HepG2 (cell line): ENCODE measurements around the gene GLI3. TPM values are rescaled to one million over a fixed set of nuclear protein-coding genes. Genes with fewer than 3 reads are reported as not detected.

Experiments used
- ATAC-seq: fragments of 200-7000 bp; cut with Tn5 transposase; 3 replicates; pipeline ENCODE4 v1.9.1; 2020; ENCODE audit warnings: mild to moderate bottlenecking, moderate library complexity
- BruUV-seq: library from RNA; stranded (reverse); fragments of 400-500 nt; replicated peaks from 2 replicates; lab custom pipeline; 2021; lab: Mats Ljungman, UMichigan
- CTCF ChIA-PET: fragments of 300-600 bp; formaldehyde crosslinking; extraction: SDS; loops from one replicate; lab custom pipeline; 2021; ENCODE audit warnings: low total read pairs, inconsistent platforms, low intra/inter-chr PET ratio; lab: Yijun Ruan, JAX
- POLR2A ChIA-PET: fragments of 350-600 bp; sonication (Branson Sonifier 250); formaldehyde crosslinking; loops from one replicate; lab custom pipeline; 2020; ENCODE audit warnings: antibody characterized with exemption, inconsistent platforms; lab: Yijun Ruan, JAX
- DNase-seq: peaks from one replicate; pipeline ENCODE4 v3.0.0-alpha.2; 2015; ENCODE audit warnings: low spot score
- FAIRE-seq: peaks from 3 replicates; lab custom pipeline; 2011; peaks lifted over from hg19 to GRCh38; lab: Jason Lieb, UNC
- H2AFZ ChIP-seq: one replicate; pipeline ENCODE4 v1.6.1; 2011; ENCODE audit warnings: low read length, inconsistent platforms
- H3K27ac ChIP-seq: fragments of 300-600 bp; 3 replicates; pipeline ENCODE4 v1.8.0; 2011; ENCODE audit warnings: mixed run types, mild to moderate bottlenecking, mixed read lengths, low read length, inconsistent platforms; ENCODE audit not compliant: insufficient read depth; ENCODE audit errors: extremely low read length
- H3K27me3 ChIP-seq, 2 experiments: fragments of 200-600 bp in 1 of 2; 2 replicates in 1 of 2; 3 replicates in 1 of 2; pipeline versions ENCODE4 v1.6.0 to v1.8.0; 2011; ENCODE audit warnings: low read length in 2 of 2, mild to moderate bottlenecking in 2 of 2, moderate library complexity in 2 of 2, inconsistent platforms in 1 of 2; ENCODE audit not compliant: insufficient read depth in 2 of 2, control insufficient read depth in 1 of 2
- H3K36me3 ChIP-seq, 2 experiments: fragments of 200-600 bp in 1 of 2; replicated peaks in 1 of 2; 2 replicates in 1 of 2; 3 replicates in 1 of 2; pipeline versions ENCODE4 v1.5.1 to v1.8.0; 2011; ENCODE audit warnings: low read length in 2 of 2, inconsistent platforms in 1 of 2; ENCODE audit not compliant: insufficient read depth in 2 of 2, control insufficient read depth in 1 of 2
- H3K4me1 ChIP-seq: 2 replicates; pipeline ENCODE4 v1.5.1; 2012; ENCODE audit warnings: low read length, inconsistent platforms; ENCODE audit not compliant: insufficient read depth
- H3K4me2 ChIP-seq: 2 replicates; pipeline ENCODE4 v1.6.0; 2011; ENCODE audit warnings: low read depth, low read length, inconsistent platforms
- H3K4me3 ChIP-seq, 3 experiments: fragments of 200-600 bp in 1 of 3; sonication (generic), shearing (Covaris generic) in 1 of 3; replicated peaks in 1 of 3; 2 replicates each; pipeline ENCODE4 v1.5.1; 2011 to 2016; ENCODE audit warnings: low read length in 3 of 3, inconsistent platforms in 2 of 3, low read depth in 2 of 3, mild to moderate bottlenecking in 2 of 3, control low read depth in 1 of 3, mixed read lengths in 1 of 3; ENCODE audit not compliant: insufficient read depth in 1 of 3
- H3K79me2 ChIP-seq: one replicate; pipeline ENCODE4 v1.6.1; 2011; ENCODE audit warnings: low read length, inconsistent platforms; ENCODE audit not compliant: insufficient read depth
- H3K9ac ChIP-seq: 2 replicates; pipeline ENCODE4 v1.6.0; 2011; ENCODE audit warnings: mild to moderate bottlenecking, low read depth, low read length, inconsistent platforms; ENCODE audit not compliant: insufficient read depth
- H3K9me3 ChIP-seq: 2 replicates; pipeline ENCODE4 v1.5.1; 2012; ENCODE audit warnings: mild to moderate bottlenecking, low read length
- H4K20me1 ChIP-seq: 2 replicates; pipeline ENCODE4 v1.6.0; 2011; ENCODE audit warnings: inconsistent platforms, mild to moderate bottlenecking, low read length, moderate library complexity; ENCODE audit not compliant: insufficient read depth
- ATRX ChIP-seq: sonication (generic); formaldehyde crosslinking; IDR thresholded peaks from 2 replicates; pipeline ENCODE4 v1.4.0; 2020; ENCODE audit warnings: missing genetic modification reagents, borderline replicate concordance
- GTF2F1 ChIP-seq: fragments of 150-350 bp; IDR thresholded peaks from 2 replicates; pipeline ENCODE4 v1.6.1; 2014; ENCODE audit warnings: low read length
- GZF1 ChIP-seq: sonication (generic); formaldehyde crosslinking; IDR thresholded peaks from 2 replicates; pipeline ENCODE4 v1.5.1; 2020; ENCODE audit warnings: mild to moderate bottlenecking, missing genetic modification reagents
- NFIB ChIP-seq: sonication (generic); formaldehyde crosslinking; IDR thresholded peaks from 2 replicates; pipeline ENCODE4 v1.9.0; 2021; ENCODE audit warnings: missing genetic modification reagents, mild to moderate bottlenecking, borderline replicate concordance
- NRL ChIP-seq: sonication (generic); formaldehyde crosslinking; IDR thresholded peaks from 2 replicates; pipeline ENCODE4 v1.5.0; 2020; ENCODE audit warnings: missing genetic modification reagents, mild to moderate bottlenecking, moderate library complexity, borderline replicate concordance
- SMC3 ChIP-seq: IDR thresholded peaks from 2 replicates; pipeline ENCODE4 v1.6.1; 2011; ENCODE audit warnings: low read length, improper control_type of control experiment
- ZNF143 ChIP-seq: sonication (generic); formaldehyde crosslinking; IDR thresholded peaks from 2 replicates; pipeline ENCODE4 v1.4.0; 2020; ENCODE audit warnings: missing genetic modification reagents
- ZNF260 ChIP-seq: sonication (generic); formaldehyde crosslinking; IDR thresholded peaks from 2 replicates; pipeline ENCODE4 v1.4.0; 2020; ENCODE audit warnings: missing genetic modification reagents, low read depth, mild to moderate bottlenecking, borderline replicate concordance
- ZNF530 ChIP-seq: sonication (generic); formaldehyde crosslinking; IDR thresholded peaks from 2 replicates; pipeline ENCODE4 v1.5.0; 2020; ENCODE audit warnings: low read depth, mild to moderate bottlenecking, missing genetic modification reagents
- ZNF776 ChIP-seq: sonication (generic); formaldehyde crosslinking; IDR thresholded peaks from 2 replicates; pipeline ENCODE4 v1.4.0; 2020; ENCODE audit warnings: mild to moderate bottlenecking, missing genetic modification reagents
- WGBS: methylation state at CpG from one replicate; pipeline ENCODE4 v1.1.6; 2017; ENCODE audit warnings: low lambda C conversion rate; 5-methylcytosine and 5-hydroxymethylcytosine counted together
- in situ Hi-C: cut with HindIII; loops from 2 replicates; pipeline ENCODE4 v1.10.0; 2017; ENCODE audit warnings: low pct_unique_long_range_greater_than_20kb; ENCODE audit not compliant: extremely low pct_ligation_motif_present
- intact Hi-C: fragments of 100-400 bp; cut with micrococcal nuclease; formaldehyde crosslinking; loops from one replicate; pipeline ENCODE4 v1.10.0; 2022; ENCODE audit not compliant: unreplicated experiment
- polyA plus RNA-seq, 8 experiments: library from polyadenylated mRNA; depleted of rRNA in 3 of 8; stranded (reverse) in 7 of 8; unstranded in 1 of 8; fragments of >200 nt; fragmentation: Illumina TruSeq in 4 of 8; extraction: Trizol in 4 of 8; gene quantifications; 2 replicates each; pipeline versions ENCODE4 v1.2.1 to v1.2.3, GENCODE V29; 2011 to 2016; ENCODE audit warnings: low read depth in 4 of 8, missing spikeins in 1 of 8, mixed read lengths in 1 of 8; ENCODE audit not compliant: insufficient read depth in 1 of 8
- total RNA-seq, 5 experiments: library from RNA; depleted of rRNA; stranded (reverse); fragments of >200 nt; fragmentation: Illumina TruSeq; extraction: Trizol; gene quantifications; 2 replicates each; pipeline ENCODE4 v1.2.3, GENCODE V29; 2016; ENCODE audit warnings: low read depth in 1 of 5
- TF ChIP-seq, protein P1 (sequence below): sonication (generic); formaldehyde crosslinking; IDR thresholded peaks from 2 replicates; pipeline ENCODE4 v1.4.0; 2020; ENCODE audit warnings: mild to moderate bottlenecking, missing genetic modification reagents
- TF ChIP-seq, protein P2 (sequence below): sonication (generic); formaldehyde crosslinking; IDR thresholded peaks from 2 replicates; pipeline ENCODE4 v1.8.1; 2022; ENCODE audit warnings: mild to moderate bottlenecking, missing genetic modification reagents
- TF ChIP-seq, protein P3 (sequence below): sonication (generic); formaldehyde crosslinking; IDR thresholded peaks from 2 replicates; pipeline ENCODE4 v1.4.0; 2020; ENCODE audit warnings: missing genetic modification reagents

The GLI3 gene
- total and polyA plus RNA-seq, 2 of the 13 experiments (the other 11 are each of a cell fraction or from before 2014, with no cell fraction given) = not detected

DNA sequence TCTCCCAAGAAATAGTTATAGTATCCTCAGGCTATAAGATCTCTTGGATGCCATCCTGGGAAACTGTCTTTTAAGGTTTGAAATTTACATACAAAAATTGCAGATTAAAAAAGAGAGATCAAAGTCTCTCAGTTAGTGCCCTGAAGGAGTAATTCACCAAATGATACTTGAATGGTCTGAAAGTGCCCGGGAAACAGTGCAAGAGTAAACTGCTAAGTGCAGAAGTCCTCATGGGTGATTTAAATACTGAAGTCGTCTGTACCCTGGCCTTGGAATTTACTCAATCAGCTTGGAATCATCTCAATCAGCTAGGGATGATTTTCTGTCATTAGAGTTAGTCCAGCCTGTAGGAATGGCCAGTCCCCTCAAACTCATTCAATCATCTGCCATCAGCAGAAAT, 155.3 kb downstream of the GLI3 start:
- no peak for TF ChIP-seq NRL (CRISPR knock-in tag)
- no peak for TF ChIP-seq ZNF776 (CRISPR knock-in tag)
- TF ChIP-seq, protein P1, sequence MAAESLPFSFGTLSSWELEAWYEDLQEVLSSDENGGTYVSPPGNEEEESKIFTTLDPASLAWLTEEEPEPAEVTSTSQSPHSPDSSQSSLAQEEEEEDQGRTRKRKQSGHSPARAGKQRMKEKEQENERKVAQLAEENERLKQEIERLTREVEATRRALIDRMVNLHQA (CRISPR knock-in tag) = no peak
- TF ChIP-seq ZNF530 (CRISPR knock-in tag) = no peak
- TF ChIP-seq, protein P2, sequence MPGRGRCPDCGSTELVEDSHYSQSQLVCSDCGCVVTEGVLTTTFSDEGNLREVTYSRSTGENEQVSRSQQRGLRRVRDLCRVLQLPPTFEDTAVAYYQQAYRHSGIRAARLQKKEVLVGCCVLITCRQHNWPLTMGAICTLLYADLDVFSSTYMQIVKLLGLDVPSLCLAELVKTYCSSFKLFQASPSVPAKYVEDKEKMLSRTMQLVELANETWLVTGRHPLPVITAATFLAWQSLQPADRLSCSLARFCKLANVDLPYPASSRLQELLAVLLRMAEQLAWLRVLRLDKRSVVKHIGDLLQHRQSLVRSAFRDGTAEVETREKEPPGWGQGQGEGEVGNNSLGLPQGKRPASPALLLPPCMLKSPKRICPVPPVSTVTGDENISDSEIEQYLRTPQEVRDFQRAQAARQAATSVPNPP (CRISPR knock-in tag) = no peak
- no TSS peak for BruUV-seq
- Histone ChIP-seq H3K79me2 (no peaks in the 10 kb centered on the region), H3K4me1 (no peaks in the 10 kb centered on the region), H3K27me3 (peaks cover 2 to 7% of the 10 kb centered on the region in 2 experiments; a peak in 2 of 5 replicates), H3K27ac (no peak overlapping the region), H2AFZ (no peak overlapping the region), H3K9me3 (no peaks in the 10 kb centered on the region), H3K9ac (no peak overlapping the region), H4K20me1 (no peaks in the 10 kb centered on the region), H3K4me2 (no peak overlapping the region), H3K4me3 (no peak overlapping the region), H3K36me3 (no peaks in the 10 kb centered on the region)
- intact Hi-C loops (no loop called here), in situ Hi-C loops (no loop called here)
- FAIRE-seq (no peak), DNase-seq (no peak), ATAC-seq (no peak)
- CTCF ChIA-PET = no interaction called here
- POLR2A ChIA-PET = no interaction called here
- 15% methylated on average over 2 of the region's 2 CpGs for WGBS

DNA sequence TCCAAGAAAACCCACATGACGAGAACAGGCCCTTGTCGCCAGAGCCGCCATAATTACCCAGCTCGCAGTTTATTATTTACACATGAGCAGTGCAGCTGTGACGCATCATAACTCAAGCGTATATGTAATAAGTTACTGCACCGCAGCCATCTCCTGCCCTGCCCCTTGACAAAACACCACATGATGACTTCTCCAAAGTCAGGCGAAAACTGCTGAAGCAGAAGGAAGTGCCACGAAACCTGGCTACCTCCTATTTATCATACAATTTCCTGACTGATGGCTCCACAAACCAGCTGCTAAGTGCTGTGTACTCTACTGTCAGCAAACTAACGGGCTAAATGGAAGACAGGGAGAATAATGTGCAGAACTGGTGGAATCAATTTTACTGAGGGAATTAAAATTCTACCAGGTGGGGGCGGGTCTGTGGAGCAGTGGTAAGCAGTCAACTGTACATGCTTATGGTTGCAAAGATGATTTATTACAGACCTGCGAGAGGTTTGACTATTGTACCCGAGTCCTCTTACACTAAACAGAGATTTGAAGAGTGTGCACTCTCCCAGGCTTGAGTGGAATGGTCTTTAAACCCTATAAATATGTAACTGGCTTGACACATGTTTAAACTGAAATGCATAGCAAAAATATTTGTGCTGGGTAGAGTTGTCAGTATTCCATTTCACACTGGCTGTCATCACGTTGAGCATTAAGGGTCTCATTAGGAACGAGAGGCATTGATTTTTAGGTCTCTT, 156.0 kb downstream of the GLI3 start:
- Histone ChIP-seq H3K79me2 (no peaks in the 10 kb centered on the region), H3K27me3 (peaks cover 2 to 7% of the 10 kb centered on the region in 2 experiments; a peak in 2 of 5 replicates), H3K4me3 (no peak overlapping the region), H3K9ac (no peak overlapping the region), H3K9me3 (no peaks in the 10 kb centered on the region), H3K4me2 (no peak overlapping the region), H4K20me1 (no peaks in the 10 kb centered on the region), H3K4me1 (no peaks in the 10 kb centered on the region), H2AFZ (no peak overlapping the region), H3K27ac (no peak overlapping the region), H3K36me3 (no peaks in the 10 kb centered on the region)
- ATAC-seq (no peak), FAIRE-seq (no peak), DNase-seq (no peak)
- TF ChIP-seq, protein P3, sequence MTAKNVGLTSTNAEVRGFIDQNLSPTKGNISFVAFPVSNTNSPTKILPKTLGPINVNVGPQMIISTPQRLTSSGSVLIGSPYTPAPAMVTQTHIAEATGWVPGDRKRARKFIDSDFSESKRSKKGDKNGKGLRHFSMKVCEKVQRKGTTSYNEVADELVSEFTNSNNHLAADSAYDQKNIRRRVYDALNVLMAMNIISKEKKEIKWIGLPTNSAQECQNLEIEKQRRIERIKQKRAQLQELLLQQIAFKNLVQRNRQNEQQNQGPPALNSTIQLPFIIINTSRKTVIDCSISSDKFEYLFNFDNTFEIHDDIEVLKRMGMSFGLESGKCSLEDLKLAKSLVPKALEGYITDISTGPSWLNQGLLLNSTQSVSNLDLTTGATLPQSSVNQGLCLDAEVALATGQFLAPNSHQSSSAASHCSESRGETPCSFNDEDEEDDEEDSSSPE (CRISPR knock-in tag) = no peak
- TF ChIP-seq SMC3 (no peak), ZNF260 (CRISPR knock-in tag) (no peak), ATRX (CRISPR knock-in tag) (no peak), NFIB (no peak), GTF2F1 (no peak), GZF1 (CRISPR knock-in tag) (no peak), ZNF143 (CRISPR knock-in tag) (no peak)
- no TSS peak for BruUV-seq
- WGBS = 50% methylated on average over 14 of the region's 15 CpGs
- in situ Hi-C loops = no loop called here
- ChIA-PET CTCF (no interaction called here), POLR2A (no interaction called here)
- intact Hi-C loops = no loop called here
